ENCODE measurements around the gene S100B.

The S100B gene

GRCh38 chr21:46604975-46605766 is at the start of gene S100B:
TSS of gene S100B (minus strand) at chr21:46605082. CDS start at chr21:46602415, 2,667 bp downstream.
- peaks cover 7 to 15% of the 10 kb centered on the region in 2 donors for H3K4me1 ChIP-seq (ENCODE audit: control insufficient read depth in 1 of 2, insufficient read depth in 2 of 2, low read length in 2 of 2)
- H3K27ac ChIP-seq (ENCODE audit: low read depth, low read length): peak within 1 kb of the TSS; percentile 2
- H3K36me3 ChIP-seq (ENCODE audit: control insufficient read depth in 1 of 2, insufficient read depth in 2 of 2, low read length in 2 of 2): no peaks in the 10 kb centered on the region
- no peak within 1 kb of the TSS for H3K9ac ChIP-seq (ENCODE audit: low read depth in 1 of 2, low read length in 2 of 2)
- H3K4me3 ChIP-seq (ENCODE audit: low read depth in 1 of 2, low read length in 2 of 2): no peak within 1 kb of the TSS
- H3K27me3 ChIP-seq (ENCODE audit: control insufficient read depth in 1 of 2, insufficient read depth in 2 of 2, low read length in 2 of 2): no peaks in the 10 kb centered on the region
- no peaks in the 10 kb centered on the region for H3K9me3 ChIP-seq (ENCODE audit: control insufficient read depth in 1 of 2, low read length in 2 of 2)

DNA sequence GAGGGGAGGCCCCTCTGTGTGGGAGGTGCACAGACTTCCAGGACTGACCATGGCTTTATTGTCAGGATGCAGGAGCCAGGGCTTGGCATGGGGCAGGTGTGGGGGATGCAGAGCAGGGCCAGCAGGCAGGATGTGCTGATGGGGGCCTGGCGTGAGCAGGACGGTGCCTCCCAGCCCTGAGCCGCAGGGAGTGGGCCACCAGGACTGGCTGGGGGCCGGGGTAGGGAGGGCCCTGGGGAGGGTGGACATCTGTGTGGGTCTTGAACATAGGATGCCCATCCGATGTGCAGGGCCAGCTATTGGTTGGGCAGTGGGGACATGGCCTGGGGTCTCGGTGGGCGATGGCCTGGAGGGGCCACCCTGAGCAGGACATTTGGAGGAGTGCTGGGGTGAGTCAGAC is 46.2 kb upstream of the S100B start:
- H3K27ac ChIP-seq (ENCODE audit: low read depth, low read length): no peak overlapping the region
- H3K9ac ChIP-seq (ENCODE audit: low read depth in 1 of 2, low read length in 2 of 2): no peak overlapping the region
- H3K36me3 ChIP-seq (ENCODE audit: control insufficient read depth in 1 of 2, insufficient read depth in 2 of 2, low read length in 2 of 2): peaks cover 72 to 93% of the 10 kb centered on the region in 2 donors
- H3K27me3 ChIP-seq (ENCODE audit: control insufficient read depth in 1 of 2, insufficient read depth in 2 of 2, low read length in 2 of 2): no peaks in the 10 kb centered on the region
- H3K4me3 ChIP-seq (ENCODE audit: low read depth in 1 of 2, low read length in 2 of 2): no peak overlapping the region
- H3K9me3 ChIP-seq (ENCODE audit: control insufficient read depth in 1 of 2, low read length in 2 of 2): peaks cover 2 to 12% of the 10 kb centered on the region in 2 donors
- no peaks in the 10 kb centered on the region for H3K4me1 ChIP-seq (ENCODE audit: control insufficient read depth in 1 of 2, insufficient read depth in 2 of 2, low read length in 2 of 2)

DNA sequence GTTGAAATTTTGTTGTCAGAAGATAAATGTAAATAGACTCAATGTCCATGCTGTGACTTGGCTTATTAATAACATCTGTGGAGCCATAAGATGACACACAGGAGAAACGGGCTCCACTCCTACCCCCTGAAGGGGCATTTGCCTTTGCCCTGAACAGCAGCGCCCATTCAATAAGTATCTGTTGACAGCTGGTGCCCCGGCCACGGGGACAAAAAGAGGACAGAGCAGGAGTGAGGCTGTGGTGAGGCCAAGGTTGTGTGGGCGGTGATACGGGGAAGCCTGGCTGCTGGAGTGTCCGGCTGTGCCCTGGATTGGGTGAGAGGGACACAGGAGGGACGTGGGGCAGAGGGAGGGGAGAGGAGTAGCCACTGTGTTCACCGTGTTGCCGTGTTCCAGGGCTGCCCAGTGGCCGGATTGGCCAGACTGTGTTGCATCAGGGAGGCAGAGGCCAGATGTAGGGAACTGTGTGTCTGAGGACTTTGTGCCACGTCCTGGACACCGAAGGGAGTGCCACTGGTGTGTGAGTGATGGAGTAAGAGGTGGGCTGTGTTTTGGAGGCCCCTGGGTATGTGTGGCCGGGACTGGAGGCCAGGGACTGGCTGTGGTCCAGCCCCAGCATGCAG is 45.7 kb upstream of the S100B start:
- Histone ChIP-seq H3K4me1 (ENCODE audit: control insufficient read depth in 1 of 2, insufficient read depth in 2 of 2, low read length in 2 of 2) (no peaks in the 10 kb centered on the region), H3K9ac (ENCODE audit: low read depth in 1 of 2, low read length in 2 of 2) (no peak overlapping the region), H3K36me3 (ENCODE audit: control insufficient read depth in 1 of 2, insufficient read depth in 2 of 2, low read length in 2 of 2) (peaks cover 73 to 93% of the 10 kb centered on the region in 2 donors), H3K9me3 (ENCODE audit: control insufficient read depth in 1 of 2, low read length in 2 of 2) (peaks cover 2 to 11% of the 10 kb centered on the region in 2 donors), H3K4me3 (ENCODE audit: low read depth in 1 of 2, low read length in 2 of 2) (no peak overlapping the region), H3K27ac (ENCODE audit: low read depth, low read length) (no peak overlapping the region), H3K27me3 (ENCODE audit: control insufficient read depth in 1 of 2, insufficient read depth in 2 of 2, low read length in 2 of 2) (no peaks in the 10 kb centered on the region)

DNA sequence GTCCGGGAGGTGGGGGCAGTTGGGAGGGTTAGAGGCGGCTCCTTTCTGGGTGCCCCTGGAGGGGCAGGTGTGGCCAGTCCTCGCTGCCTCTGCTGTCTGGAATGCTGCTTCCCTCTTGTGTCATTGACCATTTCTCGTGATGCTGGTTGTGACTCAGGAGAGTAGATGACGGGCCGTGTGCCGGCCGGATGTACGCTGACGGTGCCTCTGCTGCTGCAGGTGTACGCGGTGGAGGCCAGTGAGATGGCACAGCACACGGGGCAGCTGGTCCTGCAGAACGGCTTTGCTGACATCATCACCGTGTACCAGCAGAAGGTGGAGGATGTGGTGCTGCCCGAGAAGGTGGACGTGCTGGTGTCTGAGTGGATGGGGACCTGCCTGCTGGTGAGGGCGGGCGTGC is 44.5 kb upstream of the S100B start:
- Histone ChIP-seq H3K4me1 (ENCODE audit: control insufficient read depth in 1 of 2, insufficient read depth in 2 of 2, low read length in 2 of 2) (no peaks in the 10 kb centered on the region), H3K4me3 (ENCODE audit: low read depth in 1 of 2, low read length in 2 of 2) (no peak overlapping the region), H3K36me3 (ENCODE audit: control insufficient read depth in 1 of 2, insufficient read depth in 2 of 2, low read length in 2 of 2) (peaks cover 72 to 96% of the 10 kb centered on the region in 2 donors), H3K9ac (ENCODE audit: low read depth in 1 of 2, low read length in 2 of 2) (no peak overlapping the region), H3K27me3 (ENCODE audit: control insufficient read depth in 1 of 2, insufficient read depth in 2 of 2, low read length in 2 of 2) (no peaks in the 10 kb centered on the region), H3K27ac (ENCODE audit: low read depth, low read length) (no peak overlapping the region), H3K9me3 (ENCODE audit: control insufficient read depth in 1 of 2, low read length in 2 of 2) (no peaks in the 10 kb centered on the region)

GRCh38 chr21:46648539-46648938 is 43.7 kb upstream of the S100B start:
- H3K4me1 ChIP-seq (ENCODE audit: control insufficient read depth in 1 of 2, insufficient read depth in 2 of 2, low read length in 2 of 2): no peaks in the 10 kb centered on the region
- H3K36me3 ChIP-seq (ENCODE audit: control insufficient read depth in 1 of 2, insufficient read depth in 2 of 2, low read length in 2 of 2): peaks cover 67 to 97% of the 10 kb centered on the region in 2 donors
- H3K9me3 ChIP-seq (ENCODE audit: control insufficient read depth in 1 of 2, low read length in 2 of 2): no peaks in the 10 kb centered on the region
- no peak overlapping the region for H3K4me3 ChIP-seq (ENCODE audit: low read depth in 1 of 2, low read length in 2 of 2)
- no peak overlapping the region for H3K9ac ChIP-seq (ENCODE audit: low read depth in 1 of 2, low read length in 2 of 2)
- no peaks in the 10 kb centered on the region for H3K27me3 ChIP-seq (ENCODE audit: control insufficient read depth in 1 of 2, insufficient read depth in 2 of 2, low read length in 2 of 2)
- no peak overlapping the region for H3K27ac ChIP-seq (ENCODE audit: low read depth, low read length)

GRCh38 chr21:46646541-46647154 is 41.8 kb upstream of the S100B start:
- H3K4me3 ChIP-seq (ENCODE audit: low read depth in 1 of 2, low read length in 2 of 2): no peak overlapping the region
- H3K9me3 ChIP-seq (ENCODE audit: control insufficient read depth in 1 of 2, low read length in 2 of 2): no peaks in the 10 kb centered on the region
- no peak overlapping the region for H3K9ac ChIP-seq (ENCODE audit: low read depth in 1 of 2, low read length in 2 of 2)
- no peak overlapping the region for H3K27ac ChIP-seq (ENCODE audit: low read depth, low read length)
- H3K36me3 ChIP-seq (ENCODE audit: control insufficient read depth in 1 of 2, insufficient read depth in 2 of 2, low read length in 2 of 2): peaks cover 53 to 88% of the 10 kb centered on the region in 2 donors
- no peaks in the 10 kb centered on the region for H3K27me3 ChIP-seq (ENCODE audit: control insufficient read depth in 1 of 2, insufficient read depth in 2 of 2, low read length in 2 of 2)
- no peaks in the 10 kb centered on the region for H3K4me1 ChIP-seq (ENCODE audit: control insufficient read depth in 1 of 2, insufficient read depth in 2 of 2, low read length in 2 of 2)

GRCh38 chr21:46645840-46646239 is 41.0 kb upstream of the S100B start:
- no peak overlapping the region for H3K9ac ChIP-seq (ENCODE audit: low read depth in 1 of 2, low read length in 2 of 2)
- H3K27me3 ChIP-seq (ENCODE audit: control insufficient read depth in 1 of 2, insufficient read depth in 2 of 2, low read length in 2 of 2): no peaks in the 10 kb centered on the region
- no peaks in the 10 kb centered on the region for H3K9me3 ChIP-seq (ENCODE audit: control insufficient read depth in 1 of 2, low read length in 2 of 2)
- peaks cover 49 to 83% of the 10 kb centered on the region in 2 donors for H3K36me3 ChIP-seq (ENCODE audit: control insufficient read depth in 1 of 2, insufficient read depth in 2 of 2, low read length in 2 of 2)
- no peak overlapping the region for H3K27ac ChIP-seq (ENCODE audit: low read depth, low read length)
- H3K4me1 ChIP-seq (ENCODE audit: control insufficient read depth in 1 of 2, insufficient read depth in 2 of 2, low read length in 2 of 2): no peaks in the 10 kb centered on the region
- no peak overlapping the region for H3K4me3 ChIP-seq (ENCODE audit: low read depth in 1 of 2, low read length in 2 of 2)

- Histone ChIP-seq H3K4me3 (ENCODE audit: low read depth in 1 of 2, low read length in 2 of 2) (no peak overlapping the region), H3K27ac (ENCODE audit: low read depth, low read length) (no peak overlapping the region), H3K9ac (ENCODE audit: low read depth in 1 of 2, low read length in 2 of 2) (no peak overlapping the region), H3K27me3 (ENCODE audit: control insufficient read depth in 1 of 2, insufficient read depth in 2 of 2, low read length in 2 of 2) (no peaks in the 10 kb centered on the region), H3K9me3 (ENCODE audit: control insufficient read depth in 1 of 2, low read length in 2 of 2) (no peaks in the 10 kb centered on the region), H3K4me1 (ENCODE audit: control insufficient read depth in 1 of 2, insufficient read depth in 2 of 2, low read length in 2 of 2) (peaks cover 0 to under 1% of the 10 kb centered on the region in 2 donors), H3K36me3 (ENCODE audit: control insufficient read depth in 1 of 2, insufficient read depth in 2 of 2, low read length in 2 of 2) (peaks cover 29 to 61% of the 10 kb centered on the region in 2 donors)
Measured at GRCh38 chr21:46643379-46644177, 38.7 kb upstream of the S100B start.

DNA sequence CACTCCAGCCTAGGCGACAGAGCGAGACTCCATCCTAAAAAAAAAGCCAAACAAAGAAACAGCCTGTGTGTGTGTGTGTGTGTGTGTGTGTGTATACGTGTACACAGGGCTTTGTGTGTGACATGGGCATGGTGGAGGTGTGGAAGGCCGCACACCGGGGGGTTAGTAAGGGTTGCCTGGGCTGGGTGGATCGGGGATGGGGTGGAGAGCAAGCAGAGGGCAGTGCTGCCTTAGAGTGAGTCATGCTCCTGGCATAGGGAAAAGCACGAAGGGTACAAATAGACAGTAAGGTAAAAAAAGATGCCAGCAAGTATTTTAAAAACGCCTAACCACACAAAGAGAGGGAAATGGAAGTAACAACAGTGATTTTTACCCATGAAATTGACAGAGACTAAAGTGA is 36.8 kb upstream of the S100B start:
- Histone ChIP-seq H3K36me3 (ENCODE audit: control insufficient read depth in 1 of 2, insufficient read depth in 2 of 2, low read length in 2 of 2) (peaks cover 20 to 47% of the 10 kb centered on the region in 2 donors), H3K4me1 (ENCODE audit: control insufficient read depth in 1 of 2, insufficient read depth in 2 of 2, low read length in 2 of 2) (peaks cover 12 to 13% of the 10 kb centered on the region in 2 donors), H3K9me3 (ENCODE audit: control insufficient read depth in 1 of 2, low read length in 2 of 2) (no peaks in the 10 kb centered on the region), H3K9ac (ENCODE audit: low read depth in 1 of 2, low read length in 2 of 2) (no peak overlapping the region), H3K27ac (ENCODE audit: low read depth, low read length) (no peak overlapping the region), H3K27me3 (ENCODE audit: control insufficient read depth in 1 of 2, insufficient read depth in 2 of 2, low read length in 2 of 2) (no peaks in the 10 kb centered on the region), H3K4me3 (ENCODE audit: low read depth in 1 of 2, low read length in 2 of 2) (no peak overlapping the region)

All from duodenal mucosa (tissue), 2 donors.